Rectal smooth muscle tissue (tissue), 1 donor: Measurements from ENCODE around the gene TAF15.

Source experiments
- H3K27ac ChIP-seq: one replicate; pipeline ENCODE4 v1.7.0; 2013; ENCODE audit warnings: low read depth, low read length, inconsistent platforms
- H3K27me3 ChIP-seq: one replicate; pipeline ENCODE4 v1.7.0; 2013; ENCODE audit warnings: low read length; ENCODE audit not compliant: control insufficient read depth, insufficient read depth
- H3K36me3 ChIP-seq: one replicate; pipeline ENCODE4 v1.7.0; 2013; ENCODE audit warnings: low read length; ENCODE audit not compliant: control insufficient read depth, insufficient read depth
- H3K4me1 ChIP-seq: one replicate; pipeline ENCODE4 v1.7.0; 2013; ENCODE audit warnings: low read length; ENCODE audit not compliant: control insufficient read depth, insufficient read depth
- H3K4me3 ChIP-seq: one replicate; pipeline ENCODE4 v1.7.0; 2013; ENCODE audit warnings: low read length
- H3K9ac ChIP-seq: one replicate; pipeline ENCODE4 v1.7.0; 2013; ENCODE audit warnings: low read length

Gene TAF15

DNA sequence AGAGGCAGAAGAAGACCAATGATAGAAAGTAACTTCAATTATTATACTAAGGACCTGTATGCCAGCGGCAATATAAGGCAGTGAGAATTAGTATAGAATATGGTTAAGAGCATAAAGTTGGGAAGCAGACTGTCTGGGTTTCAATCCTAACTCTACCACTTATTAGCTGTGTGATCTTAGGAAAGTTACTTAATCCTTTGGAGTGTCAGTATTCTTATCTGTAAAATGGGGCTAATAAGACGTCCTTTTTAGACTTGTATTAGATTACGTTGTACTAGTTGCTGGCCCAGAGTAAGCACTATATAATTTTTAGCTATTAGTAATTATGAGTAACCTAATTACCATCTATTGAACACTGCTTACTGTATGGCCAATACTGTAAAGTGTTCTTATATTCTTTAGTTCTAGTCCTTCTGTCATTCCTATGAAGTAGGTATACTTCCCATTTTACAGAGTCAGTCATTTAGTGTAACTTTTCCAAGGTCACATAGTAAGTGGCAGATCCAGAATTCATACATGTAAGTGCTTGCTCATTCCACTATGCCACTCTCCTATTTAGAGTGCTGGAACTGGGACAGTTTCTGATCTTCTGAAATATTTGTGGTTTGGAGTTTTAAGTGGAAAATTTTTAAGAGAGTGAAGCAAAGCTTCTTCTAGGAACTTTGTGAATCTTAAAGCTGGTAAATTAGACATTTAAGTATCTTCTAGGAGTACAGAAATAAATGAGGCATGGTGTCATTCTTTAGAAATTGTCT is 36.9 kb downstream of the TAF15 start:
- peaks cover 25% of the 10 kb centered on the region for H3K36me3 ChIP-seq
- no peaks in the 10 kb centered on the region for H3K4me1 ChIP-seq
- no peak overlapping the region for H3K4me3 ChIP-seq
- H3K27ac ChIP-seq: no peak overlapping the region
- H3K27me3 ChIP-seq: no peaks in the 10 kb centered on the region
- no peak overlapping the region for H3K9ac ChIP-seq

DNA sequence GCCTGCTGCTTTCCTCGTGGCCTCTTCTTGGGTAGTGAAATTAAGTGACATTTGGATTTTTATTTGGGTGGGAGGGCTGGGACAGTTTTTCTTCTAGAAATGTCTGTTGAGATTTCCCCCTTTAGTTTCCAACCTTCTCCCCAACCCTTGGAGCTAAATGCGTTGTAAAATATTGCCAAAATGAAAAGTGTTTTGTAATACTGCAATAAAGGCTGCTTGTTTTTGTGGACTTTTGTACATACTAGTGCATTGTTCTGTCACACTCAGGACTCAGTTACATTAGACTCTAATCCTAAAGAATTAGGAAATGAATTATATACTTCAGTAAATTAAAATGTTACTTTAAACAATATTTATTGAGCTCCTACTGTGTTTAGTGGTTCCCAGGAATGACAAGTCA is 37.7 kb downstream of the TAF15 start:
- H3K36me3 ChIP-seq: peaks cover 25% of the 10 kb centered on the region
- H3K9ac ChIP-seq: no peak overlapping the region
- no peaks in the 10 kb centered on the region for H3K4me1 ChIP-seq
- H3K27ac ChIP-seq: no peak overlapping the region
- H3K4me3 ChIP-seq: no peak overlapping the region
- no peaks in the 10 kb centered on the region for H3K27me3 ChIP-seq

DNA sequence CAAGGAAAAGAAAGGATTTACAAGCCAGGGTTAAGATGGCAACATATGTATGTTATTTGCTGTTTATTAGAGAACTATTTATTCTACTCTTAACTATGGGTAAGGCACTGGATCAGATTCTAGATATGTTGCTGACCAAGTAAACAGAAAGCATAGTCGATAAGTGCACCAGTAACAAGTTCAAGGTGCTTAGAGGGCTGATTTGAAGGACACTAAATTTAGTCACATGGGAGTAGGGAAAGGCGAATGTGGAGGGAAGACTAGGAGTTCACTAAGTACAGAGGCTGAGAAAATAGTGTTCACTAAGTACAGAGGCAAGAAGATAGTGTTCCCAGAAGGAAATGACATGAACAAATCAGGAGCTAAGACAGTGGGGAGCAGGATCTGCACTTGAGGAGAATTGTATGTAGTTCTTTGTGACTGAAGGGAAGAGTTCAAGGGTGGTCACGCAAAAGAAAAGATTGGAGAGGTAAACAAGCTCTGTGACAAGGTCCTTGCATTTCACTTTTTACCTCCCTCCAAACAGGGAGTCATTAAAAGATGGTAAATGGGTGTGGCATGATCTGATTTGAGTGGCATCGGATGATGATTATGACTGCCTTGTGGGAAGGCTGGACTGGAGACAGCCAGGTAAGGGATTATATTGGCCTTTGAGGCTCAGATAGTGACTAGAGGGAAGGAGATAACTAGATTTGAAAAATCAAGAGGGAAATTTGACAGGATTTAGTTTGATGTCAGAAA is 38.5 kb downstream of the TAF15 start:
- Histone ChIP-seq H3K9ac (no peak overlapping the region), H3K36me3 (peaks cover 25% of the 10 kb centered on the region), H3K4me3 (no peak overlapping the region), H3K27me3 (no peaks in the 10 kb centered on the region), H3K4me1 (no peaks in the 10 kb centered on the region), H3K27ac (no peak overlapping the region)

DNA sequence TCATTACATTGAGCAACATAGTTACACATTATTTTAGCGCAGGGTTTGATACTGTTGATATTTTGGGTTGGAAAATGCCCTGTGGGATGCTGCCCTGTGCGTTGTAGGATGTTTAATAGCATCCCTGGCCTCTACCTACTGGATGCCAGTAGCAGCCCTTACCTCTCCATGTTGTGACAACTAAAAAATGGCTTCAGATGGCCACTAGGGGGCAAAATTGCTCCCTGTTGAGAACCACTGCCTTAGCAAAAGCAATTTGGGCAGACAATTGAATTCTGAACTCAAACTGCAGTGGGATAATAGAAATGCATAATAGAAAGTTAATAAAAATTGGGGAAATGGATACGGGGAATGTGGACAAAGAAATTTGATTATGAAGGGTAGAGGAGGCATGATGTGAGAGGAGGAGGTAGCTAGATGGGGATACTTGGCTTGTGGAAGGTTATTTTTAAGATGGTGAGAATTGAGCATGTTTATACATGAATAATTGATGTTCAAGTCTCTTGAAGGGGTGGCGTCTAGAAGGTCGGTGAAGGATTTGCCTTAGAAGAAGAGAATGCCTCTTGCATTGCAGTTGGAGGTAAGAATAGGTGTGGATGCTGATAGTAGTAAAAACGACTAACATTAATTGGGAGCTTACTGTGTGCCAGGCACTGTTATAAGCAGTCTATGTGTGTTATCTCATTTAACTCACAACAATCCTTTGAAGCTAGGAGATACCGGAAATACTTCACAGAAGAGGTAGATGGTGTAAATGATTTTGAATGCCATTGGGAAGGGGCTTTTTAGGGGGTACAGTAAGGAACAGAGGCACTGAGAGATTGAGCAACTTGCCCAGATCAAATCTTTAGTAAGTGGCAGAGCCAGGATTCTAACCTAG is 40.4 kb downstream of the TAF15 start:
- Histone ChIP-seq H3K27ac (no peak overlapping the region), H3K27me3 (no peaks in the 10 kb centered on the region), H3K4me3 (no peak overlapping the region), H3K4me1 (no peaks in the 10 kb centered on the region), H3K36me3 (peaks cover 13% of the 10 kb centered on the region), H3K9ac (no peak overlapping the region)

DNA sequence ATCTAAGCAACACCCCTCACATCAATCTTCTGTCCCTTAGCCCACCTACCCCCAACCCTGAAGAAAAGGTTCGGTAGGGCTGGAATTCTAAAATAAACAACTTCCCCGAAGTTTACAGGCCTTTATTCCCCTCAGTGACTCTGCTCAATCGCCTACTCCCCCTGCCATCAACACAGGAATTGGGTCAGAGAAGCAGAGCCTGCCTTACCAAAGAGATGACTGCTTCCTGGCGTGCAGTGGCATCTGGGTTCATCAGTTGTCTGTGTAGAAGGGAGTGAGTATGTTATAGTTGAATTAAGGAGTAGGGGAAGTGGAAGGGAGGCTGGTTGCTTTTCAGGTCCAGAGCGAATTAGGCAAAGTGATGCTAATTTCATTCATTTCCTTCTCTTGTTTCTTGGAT is 46.7 kb downstream of the TAF15 start:
- no peaks in the 10 kb centered on the region for H3K4me1 ChIP-seq
- no peak overlapping the region for H3K27ac ChIP-seq
- no peak overlapping the region for H3K9ac ChIP-seq
- no peaks in the 10 kb centered on the region for H3K36me3 ChIP-seq
- no peak overlapping the region for H3K4me3 ChIP-seq
- H3K27me3 ChIP-seq: no peaks in the 10 kb centered on the region

DNA sequence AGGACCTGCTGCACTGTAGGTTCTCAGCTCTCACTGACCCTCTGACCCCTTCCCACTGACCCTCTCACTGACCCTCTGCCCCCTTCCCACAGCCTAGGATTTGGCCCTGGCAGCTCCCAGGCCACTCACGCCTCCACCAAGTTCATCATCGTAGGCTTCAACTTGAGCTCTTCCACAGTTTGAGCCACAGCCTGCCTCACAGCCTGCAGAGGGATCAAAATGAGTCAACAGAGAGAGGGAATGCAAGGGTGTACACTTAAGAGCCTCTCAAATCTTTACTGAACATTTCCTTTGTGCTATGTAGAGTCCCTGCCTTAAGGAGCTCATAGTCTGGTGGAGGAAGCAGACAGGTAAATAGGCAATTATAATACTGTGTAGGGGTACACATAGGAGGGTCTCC is 47.3 kb downstream of the TAF15 start:
- H3K36me3 ChIP-seq: no peaks in the 10 kb centered on the region
- H3K4me3 ChIP-seq: no peak overlapping the region
- H3K9ac ChIP-seq: no peak overlapping the region
- no peak overlapping the region for H3K27ac ChIP-seq
- no peaks in the 10 kb centered on the region for H3K27me3 ChIP-seq
- H3K4me1 ChIP-seq: no peaks in the 10 kb centered on the region

DNA sequence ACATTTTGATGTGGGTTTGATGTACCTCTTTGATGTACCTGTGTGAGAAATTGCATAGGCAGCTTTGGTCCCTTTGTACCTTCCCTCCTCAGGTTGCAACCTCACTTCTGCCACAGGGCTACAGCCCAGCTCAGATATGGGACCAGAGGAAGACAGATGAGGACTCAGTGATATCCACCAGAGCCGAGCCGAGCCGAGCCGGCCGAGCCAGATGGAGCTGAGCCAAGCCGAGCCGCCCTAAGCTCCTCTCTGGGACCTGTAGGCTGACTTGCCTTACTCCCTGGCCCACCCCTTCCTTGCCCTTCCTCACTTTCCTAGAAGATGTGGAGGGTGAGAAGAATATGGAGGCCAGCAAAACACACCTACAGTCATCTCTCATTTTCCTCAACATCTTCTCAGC is 55.6 kb downstream of the TAF15 start:
- no peak overlapping the region for H3K27ac ChIP-seq
- no peaks in the 10 kb centered on the region for H3K36me3 ChIP-seq
- H3K9ac ChIP-seq: no peak overlapping the region
- no peaks in the 10 kb centered on the region for H3K27me3 ChIP-seq
- no peak overlapping the region for H3K4me3 ChIP-seq
- no peaks in the 10 kb centered on the region for H3K4me1 ChIP-seq

DNA sequence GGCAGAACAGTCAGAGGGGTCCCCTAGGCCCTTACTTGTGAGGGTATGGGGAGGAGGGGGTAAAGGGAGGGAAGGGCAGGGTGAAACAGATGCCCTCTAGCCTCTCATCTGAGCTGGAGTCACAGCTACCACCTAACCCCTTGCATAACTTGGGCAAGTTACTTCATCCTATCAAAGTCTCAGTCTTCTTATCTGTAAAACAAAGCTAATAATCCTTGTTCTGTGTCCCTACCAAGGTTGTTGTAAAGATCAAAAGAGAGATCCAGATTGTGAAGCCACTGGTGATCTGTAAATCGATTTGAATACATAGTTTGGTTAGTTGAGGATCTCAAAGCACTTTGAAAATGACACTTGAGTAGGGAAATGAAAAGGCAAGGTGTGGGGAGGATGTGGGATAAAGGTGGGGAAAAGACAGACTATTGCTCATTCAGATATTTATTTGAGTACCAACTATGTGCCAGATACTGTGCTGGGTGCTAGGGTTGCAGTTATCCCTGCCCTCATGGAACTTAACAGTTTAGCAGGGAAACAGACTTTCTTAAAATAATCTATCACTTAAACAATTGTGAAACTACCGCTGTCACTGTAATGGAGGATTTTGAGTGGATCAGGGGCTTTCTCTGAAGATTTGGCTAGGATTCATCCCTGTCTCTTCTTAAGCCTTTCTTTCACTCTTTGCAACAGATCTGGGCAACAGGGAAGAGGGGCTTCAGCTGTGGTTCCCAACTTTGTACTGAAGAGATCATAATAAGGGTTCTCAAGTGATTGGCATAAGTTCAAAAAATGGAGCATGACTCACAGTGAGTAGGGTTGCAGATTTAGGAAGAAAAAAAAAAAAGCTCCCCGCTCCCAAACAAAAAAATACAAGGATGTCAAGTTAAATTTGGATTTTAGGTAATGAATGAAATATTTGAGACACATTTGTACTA is 56.4 kb downstream of the TAF15 start:
- H3K27ac ChIP-seq: no peak overlapping the region
- no peak overlapping the region for H3K4me3 ChIP-seq
- H3K9ac ChIP-seq: no peak overlapping the region
- no peaks in the 10 kb centered on the region for H3K36me3 ChIP-seq
- H3K4me1 ChIP-seq: no peaks in the 10 kb centered on the region
- no peaks in the 10 kb centered on the region for H3K27me3 ChIP-seq

DNA sequence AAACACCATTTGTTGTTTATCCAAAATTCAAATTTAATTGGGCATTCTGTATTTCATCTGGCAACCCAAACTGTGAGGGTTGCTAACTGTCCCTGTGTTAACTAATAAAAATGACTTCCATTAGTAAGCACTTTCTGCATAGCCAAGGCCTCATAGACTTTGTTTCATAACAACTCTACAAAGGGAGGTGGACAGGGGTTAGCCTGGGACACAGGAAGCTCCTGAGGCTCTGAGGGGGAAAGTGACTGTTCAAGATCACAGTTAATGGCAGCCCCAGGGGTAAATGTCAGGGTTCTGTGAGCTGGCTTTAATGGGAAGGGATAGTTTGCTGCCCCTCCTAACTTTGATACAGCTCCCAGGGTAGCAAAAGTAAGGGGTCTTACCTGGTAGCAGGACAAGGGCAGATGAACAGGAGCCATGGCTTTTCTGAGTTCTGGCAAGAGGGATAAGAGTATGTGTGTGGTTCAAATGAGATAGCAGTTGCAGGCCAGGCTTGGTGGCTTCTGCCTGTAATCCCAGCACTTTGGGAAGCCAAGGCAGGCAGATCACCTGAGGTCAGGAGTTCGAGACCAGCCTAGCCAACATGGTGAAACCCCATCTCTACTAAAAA is 57.2 kb downstream of the TAF15 start:
- Histone ChIP-seq H3K27ac (no peak overlapping the region), H3K36me3 (no peaks in the 10 kb centered on the region), H3K4me1 (no peaks in the 10 kb centered on the region)

DNA sequence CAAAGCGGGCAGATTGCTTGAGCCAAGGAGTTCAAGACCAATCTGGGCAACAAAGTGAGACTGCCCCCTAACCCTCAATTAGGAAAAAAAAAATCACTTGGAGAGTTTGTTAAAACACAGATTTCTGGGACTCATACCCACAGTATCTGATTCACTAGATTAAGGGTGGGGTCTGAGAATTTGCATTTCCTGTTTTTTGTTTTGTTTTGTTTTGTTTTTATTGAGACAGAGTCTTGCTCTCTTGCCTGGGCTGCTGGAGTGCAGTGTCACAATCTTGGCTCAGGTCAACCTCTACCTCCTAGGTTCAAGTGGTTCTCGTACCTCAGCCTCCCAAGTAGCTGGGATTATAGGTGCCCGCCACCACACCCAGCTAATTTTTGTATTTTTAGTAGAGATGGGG is 58.3 kb downstream of the TAF15 start:
- no peaks in the 10 kb centered on the region for H3K36me3 ChIP-seq
- H3K4me1 ChIP-seq: no peaks in the 10 kb centered on the region
- no peak overlapping the region for H3K9ac ChIP-seq
- no peak overlapping the region for H3K27ac ChIP-seq
- H3K27me3 ChIP-seq: no peaks in the 10 kb centered on the region
- H3K4me3 ChIP-seq: no peak overlapping the region

More for the DNA sequence above, 57.2 kb downstream of the TAF15 start:
- Histone ChIP-seq H3K4me3 (no peak overlapping the region), H3K9ac (no peak overlapping the region), H3K27me3 (no peaks in the 10 kb centered on the region)

DNA sequence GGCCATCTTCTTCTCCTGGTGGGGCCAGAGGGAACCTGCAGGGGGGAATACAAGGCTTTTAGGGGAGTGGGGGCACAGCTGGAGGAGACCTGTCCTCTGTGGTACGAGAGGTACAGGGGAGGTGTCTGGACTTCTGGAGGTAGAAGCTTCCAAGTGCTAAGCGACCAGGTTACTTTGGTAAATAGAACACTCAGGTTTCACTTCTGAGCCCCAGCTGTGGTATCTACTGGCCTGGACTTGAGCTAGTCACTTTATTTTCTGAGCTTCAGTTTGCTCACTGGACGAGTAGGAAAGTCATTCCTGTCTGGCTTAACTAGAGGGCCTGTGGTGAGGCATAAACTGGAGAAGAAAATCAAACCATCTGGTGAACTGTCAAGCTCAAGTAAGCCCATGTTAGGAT is 59.5 kb downstream of the TAF15 start, which contains the start of gene HEATR9:
TSS of gene HEATR9 (minus strand) at position 155 of the 400 bp plus-strand sequence. CDS start at position 6, 149 bp downstream.
- no peaks in the 10 kb centered on the region for H3K36me3 ChIP-seq
- H3K27ac ChIP-seq: no peak within 1 kb of the TSS
- no peaks in the 10 kb centered on the region for H3K4me1 ChIP-seq
- H3K4me3 ChIP-seq: no peak within 1 kb of the TSS
- no peak within 1 kb of the TSS for H3K9ac ChIP-seq
- no peaks in the 10 kb centered on the region for H3K27me3 ChIP-seq
